Mesenchymal stem cell (in vitro differentiated cells and primary cell): Measurements from ENCODE around the gene GOLGA8B.
"Not testable (repeated sequence)": the region's sequence is repeated elsewhere in the genome, so short reads cannot be mapped to it uniquely, and the experiment has no call there.

ENCODE experiments used
- DNase-seq: peaks from one replicate; pipeline ENCODE4 v3.0.0-alpha.2; 2013
- H2AFZ ChIP-seq: one replicate; pipeline ENCODE4 v1.6.1; 2013; ENCODE audit warnings: low read depth, mild to moderate bottlenecking, control low read depth, inconsistent platforms, low read length, moderate library complexity
- H2AK5ac ChIP-seq: 2 replicates; pipeline ENCODE4 v1.6.1; 2013; ENCODE audit warnings: low read length, moderate library complexity, mild to moderate bottlenecking, inconsistent platforms; ENCODE audit not compliant: severe bottlenecking
- H2BK120ac ChIP-seq: one replicate; pipeline ENCODE4 v1.6.1; 2013; ENCODE audit warnings: low read depth, mild to moderate bottlenecking, inconsistent platforms, low read length, moderate library complexity
- H2BK12ac ChIP-seq, 2 experiments: one replicate each; pipeline ENCODE4 v1.6.1; 2013; ENCODE audit warnings: inconsistent platforms in 2 of 2, low read length in 2 of 2, mild to moderate bottlenecking in 2 of 2, moderate library complexity in 2 of 2, control low read depth in 1 of 2
- H2BK15ac ChIP-seq: one replicate; pipeline ENCODE4 v1.6.1; 2013; ENCODE audit warnings: mild to moderate bottlenecking, low read depth, inconsistent platforms; ENCODE audit not compliant: poor library complexity, severe bottlenecking
- H2BK5ac ChIP-seq: 2 replicates; pipeline ENCODE4 v1.6.1; 2013; ENCODE audit warnings: low read depth, mild to moderate bottlenecking, low read length, control low read depth, inconsistent platforms; ENCODE audit not compliant: poor library complexity, severe bottlenecking
- H3K14ac ChIP-seq, 2 experiments: one replicate each; pipeline ENCODE4 v1.6.1; 2013; ENCODE audit warnings: inconsistent platforms in 2 of 2, low read length in 2 of 2, control low read depth in 1 of 2, mild to moderate bottlenecking in 1 of 2, moderate library complexity in 1 of 2
- H3K18ac ChIP-seq, 2 experiments: one replicate each; pipeline ENCODE4 v1.6.1; 2013; ENCODE audit warnings: inconsistent platforms in 2 of 2, low read length in 2 of 2, control low read depth in 1 of 2, low read depth in 1 of 2, mild to moderate bottlenecking in 1 of 2
- H3K23ac ChIP-seq, 2 experiments: one replicate each; pipeline ENCODE4 v1.6.1; 2013; ENCODE audit warnings: inconsistent platforms in 2 of 2, low read length in 2 of 2, mild to moderate bottlenecking in 2 of 2, moderate library complexity in 2 of 2, control low read depth in 1 of 2
- H3K27ac ChIP-seq: 2 replicates; pipeline ENCODE4 v1.5.1; 2013; ENCODE audit warnings: mild to moderate bottlenecking, moderate library complexity, low read length, control low read depth, inconsistent platforms; ENCODE audit not compliant: poor library complexity, severe bottlenecking
- H3K27me3 ChIP-seq, 2 experiments: 2 replicates each; pipeline versions ENCODE4 v1.6.1 to v1.7.0; 2013; ENCODE audit warnings: low read length in 2 of 2, mild to moderate bottlenecking in 2 of 2, moderate library complexity in 2 of 2, control low read depth in 1 of 2, inconsistent platforms in 1 of 2; ENCODE audit not compliant: control insufficient read depth in 1 of 2, insufficient read depth in 1 of 2
- H3K36me3 ChIP-seq, 2 experiments: 2 replicates each; pipeline versions ENCODE4 v1.6.1 to v1.7.0; 2013; ENCODE audit warnings: low read length in 2 of 2, control low read depth in 1 of 2, inconsistent platforms in 1 of 2, low read depth in 1 of 2, mild to moderate bottlenecking in 1 of 2; ENCODE audit not compliant: insufficient read depth in 2 of 2, control insufficient read depth in 1 of 2
- H3K4ac ChIP-seq, 2 experiments: one replicate each; pipeline ENCODE4 v1.6.1; 2013; ENCODE audit warnings: inconsistent platforms in 2 of 2, low read length in 2 of 2, mild to moderate bottlenecking in 2 of 2, moderate library complexity in 2 of 2, control low read depth in 1 of 2, low read depth in 1 of 2
- H3K4me1 ChIP-seq: 2 replicates; pipeline ENCODE4 v1.6.1; 2013; ENCODE audit warnings: low read depth, low read length, control low read depth; ENCODE audit not compliant: control insufficient read depth, insufficient read depth
- H3K4me2 ChIP-seq: 2 replicates; pipeline ENCODE4 v1.6.1; 2013; ENCODE audit warnings: low read length, mild to moderate bottlenecking, inconsistent platforms; ENCODE audit not compliant: poor library complexity, severe bottlenecking
- H3K4me3 ChIP-seq, 2 experiments: 2 replicates each; pipeline versions ENCODE4 v1.5.1 to v1.7.0; 2013; ENCODE audit warnings: low read length in 2 of 2, mild to moderate bottlenecking in 2 of 2, control low read depth in 1 of 2, low read depth in 1 of 2; ENCODE audit not compliant: insufficient read depth in 1 of 2
- H3K79me1 ChIP-seq: replicated peaks from 2 replicates; pipeline ENCODE4 v1.6.1; 2013; ENCODE audit warnings: mild to moderate bottlenecking, control low read depth, low read length, inconsistent platforms; ENCODE audit not compliant: poor library complexity, severe bottlenecking
- H3K9ac ChIP-seq: 2 replicates; pipeline ENCODE4 v1.7.0; 2013; ENCODE audit warnings: mild to moderate bottlenecking, low read length, moderate library complexity
- H3K9me3 ChIP-seq: 2 replicates; pipeline ENCODE4 v1.7.0; 2013; ENCODE audit warnings: mild to moderate bottlenecking, low read length; ENCODE audit not compliant: control insufficient read depth
- H4K8ac ChIP-seq: one replicate; pipeline ENCODE4 v1.6.1; 2013; ENCODE audit warnings: inconsistent platforms, mild to moderate bottlenecking, low read length, moderate library complexity
- H4K91ac ChIP-seq: one replicate; pipeline ENCODE4 v1.6.1; 2013; ENCODE audit warnings: mild to moderate bottlenecking, low read length, inconsistent platforms
- WGBS: methylation state at CpG from one replicate; pipeline ENCODE4 v1.1.7; 2013; ENCODE audit warnings: mixed read lengths; 5-methylcytosine and 5-hydroxymethylcytosine counted together

Gene GOLGA8B

DNA sequence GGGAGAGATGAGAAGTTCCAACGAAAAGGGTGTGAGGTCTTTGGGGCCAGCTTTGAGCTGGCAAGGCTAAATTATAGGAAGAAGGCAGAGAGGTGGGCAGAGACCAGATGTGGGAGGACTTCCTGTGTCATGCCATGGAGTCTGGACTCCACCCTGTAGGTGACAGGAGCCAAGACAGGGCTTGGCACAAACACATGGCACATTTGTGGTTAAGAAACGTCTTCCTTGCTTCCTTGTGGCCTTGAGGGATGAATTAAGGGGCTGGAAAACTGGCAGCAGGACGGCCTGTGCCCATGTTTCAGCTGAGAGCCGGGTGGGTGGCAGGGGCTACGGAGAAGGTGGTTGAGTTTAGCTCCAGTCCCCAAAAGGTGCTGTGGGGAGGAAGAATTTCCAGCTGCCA lies 18.7 kb downstream of the GOLGA8B start:
- not testable (repeated sequence) for H3K4ac ChIP-seq, H3K18ac ChIP-seq, H3K4me1 ChIP-seq, H3K79me1 ChIP-seq, H2AK5ac ChIP-seq, H3K9ac ChIP-seq, H4K91ac ChIP-seq, H3K4me3 ChIP-seq, H2BK5ac ChIP-seq, H3K27ac ChIP-seq, H3K23ac ChIP-seq, H2BK15ac ChIP-seq, H2BK120ac ChIP-seq, H3K4me2 ChIP-seq, H2BK12ac ChIP-seq, DNase-seq, H3K9me3 ChIP-seq, H3K36me3 ChIP-seq, H3K27me3 ChIP-seq, H2AFZ ChIP-seq, H3K14ac ChIP-seq, H4K8ac ChIP-seq
- WGBS: 96% methylated on average over 1 of the region's 5 CpGs

DNA sequence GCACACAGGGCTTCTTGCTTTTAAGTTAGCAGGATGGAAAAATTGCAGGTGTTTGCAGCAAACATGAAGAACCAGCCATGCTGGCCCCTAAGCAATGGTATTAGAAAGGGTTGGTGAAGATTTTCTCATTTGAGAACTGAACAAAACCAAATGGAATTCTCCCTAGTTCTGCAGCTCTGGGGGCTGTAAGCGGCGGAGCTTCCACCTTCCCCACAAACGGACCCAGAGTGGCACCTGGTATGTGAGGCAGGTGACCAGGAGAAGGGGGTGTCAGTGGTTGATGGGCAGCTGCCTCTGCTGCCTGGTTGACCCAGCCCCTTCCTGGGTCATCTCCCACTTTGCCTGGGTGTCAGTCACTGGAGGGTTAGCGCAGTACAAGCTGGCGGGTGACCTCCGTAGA lies 22.6 kb downstream of the GOLGA8B start:
- H3K4ac ChIP-seq, DNase-seq: not testable (repeated sequence)
- no CpG with 5 or more reads among the region's 6 CpGs for WGBS

DNA sequence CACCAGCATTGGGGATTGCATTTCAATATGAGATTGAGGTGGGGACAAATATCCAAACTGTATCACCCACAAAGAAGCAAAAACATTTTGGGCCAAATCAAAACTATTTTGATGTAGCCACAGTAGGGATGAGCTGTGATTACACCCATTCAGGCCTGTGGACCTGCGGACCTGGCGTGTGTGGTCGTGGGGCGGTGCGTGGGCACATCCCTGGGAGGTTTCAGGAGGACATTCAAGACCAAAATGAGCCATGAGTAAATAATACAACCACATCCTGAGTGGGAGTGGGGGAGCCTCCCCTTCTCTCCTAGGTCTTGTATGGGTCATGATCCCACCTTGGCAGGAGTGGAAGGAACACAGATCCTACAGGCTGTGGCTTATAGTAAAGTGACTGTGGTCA lies 23.7 kb downstream of the GOLGA8B start:
- not testable (repeated sequence) for H3K36me3 ChIP-seq, H3K27me3 ChIP-seq, H3K9me3 ChIP-seq, H2BK5ac ChIP-seq, H2BK12ac ChIP-seq, H3K4me3 ChIP-seq, H4K8ac ChIP-seq, H3K79me1 ChIP-seq, H3K9ac ChIP-seq, H2AFZ ChIP-seq, H2BK15ac ChIP-seq, H3K4ac ChIP-seq, H3K18ac ChIP-seq, H3K4me2 ChIP-seq, H4K91ac ChIP-seq, H3K14ac ChIP-seq, H2BK120ac ChIP-seq, H2AK5ac ChIP-seq, H3K23ac ChIP-seq, H3K27ac ChIP-seq, DNase-seq, H3K4me1 ChIP-seq
- WGBS: no CpG with 5 or more reads among the region's 5 CpGs

More for the DNA sequence above, 22.6 kb downstream of the GOLGA8B start:
- H2AFZ ChIP-seq, H3K18ac ChIP-seq, H3K14ac ChIP-seq, H2BK12ac ChIP-seq, H2BK120ac ChIP-seq, H3K4me1 ChIP-seq, H3K4me3 ChIP-seq, H3K23ac ChIP-seq, H3K79me1 ChIP-seq, H3K9me3 ChIP-seq, H3K4me2 ChIP-seq, H3K9ac ChIP-seq, H3K27ac ChIP-seq, H3K36me3 ChIP-seq, H2BK5ac ChIP-seq, H3K27me3 ChIP-seq, H2AK5ac ChIP-seq, H4K91ac ChIP-seq, H4K8ac ChIP-seq, H2BK15ac ChIP-seq: not testable (repeated sequence)

DNA sequence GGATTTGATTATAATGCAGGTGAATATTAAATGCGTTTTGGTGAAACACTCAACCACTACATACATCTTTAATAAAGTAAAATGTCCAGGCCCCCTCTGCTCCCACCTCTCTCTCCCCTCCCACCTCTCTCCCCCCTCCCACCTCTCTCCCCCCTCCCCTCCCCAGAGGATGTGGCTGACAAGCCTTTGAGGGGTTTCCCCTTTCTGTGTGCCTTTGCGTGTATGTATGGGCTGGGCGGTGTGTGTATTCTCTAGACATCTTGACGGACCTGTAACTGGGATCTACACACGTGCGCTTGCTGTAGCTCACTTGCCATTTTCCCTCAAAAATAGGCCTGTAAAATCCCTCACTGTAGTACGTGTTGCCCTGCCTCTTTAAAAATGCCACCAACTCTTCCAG lies 28.3 kb downstream of the GOLGA8B start:
- H3K4me1 ChIP-seq, H3K23ac ChIP-seq, H2AFZ ChIP-seq, H2BK15ac ChIP-seq, H4K91ac ChIP-seq, H3K9me3 ChIP-seq, H3K79me1 ChIP-seq, H3K27me3 ChIP-seq, H3K18ac ChIP-seq, H3K9ac ChIP-seq, H4K8ac ChIP-seq, H2BK5ac ChIP-seq, DNase-seq, H3K36me3 ChIP-seq, H2BK12ac ChIP-seq, H2BK120ac ChIP-seq, H3K4ac ChIP-seq, H3K27ac ChIP-seq, H2AK5ac ChIP-seq, H3K14ac ChIP-seq, H3K4me2 ChIP-seq, H3K4me3 ChIP-seq: not testable (repeated sequence)
- WGBS: no CpG with 5 or more reads among the region's 7 CpGs
